Endothelial cell of umbilical vein (primary cell): ENCODE data around the gene JARID2.

ENCODE experiments used
- POLR2AphosphoS5 ChIP-seq: IDR thresholded peaks from 2 replicates; pipeline ENCODE4 v1.6.1; 2012; ENCODE audit warnings: low read depth, mild to moderate bottlenecking, control low read depth, low read length, moderate library complexity; ENCODE audit not compliant: insufficient read depth
- TF ChIP-seq, protein P1 (sequence below), 2 donors: IDR thresholded peaks; 1 replicate in 1 of 2; 2 replicates in 1 of 2; pipeline ENCODE4 v1.5.1; 2011; ENCODE audit warnings: low read length in 2 of 2, mild to moderate bottlenecking in 2 of 2, moderate library complexity in 2 of 2, control low read depth in 1 of 2, inconsistent platforms in 1 of 2, low read depth in 1 of 2; ENCODE audit not compliant: insufficient read depth in 1 of 2; ENCODE audit errors: extremely low read depth in 1 of 2

DNA sequence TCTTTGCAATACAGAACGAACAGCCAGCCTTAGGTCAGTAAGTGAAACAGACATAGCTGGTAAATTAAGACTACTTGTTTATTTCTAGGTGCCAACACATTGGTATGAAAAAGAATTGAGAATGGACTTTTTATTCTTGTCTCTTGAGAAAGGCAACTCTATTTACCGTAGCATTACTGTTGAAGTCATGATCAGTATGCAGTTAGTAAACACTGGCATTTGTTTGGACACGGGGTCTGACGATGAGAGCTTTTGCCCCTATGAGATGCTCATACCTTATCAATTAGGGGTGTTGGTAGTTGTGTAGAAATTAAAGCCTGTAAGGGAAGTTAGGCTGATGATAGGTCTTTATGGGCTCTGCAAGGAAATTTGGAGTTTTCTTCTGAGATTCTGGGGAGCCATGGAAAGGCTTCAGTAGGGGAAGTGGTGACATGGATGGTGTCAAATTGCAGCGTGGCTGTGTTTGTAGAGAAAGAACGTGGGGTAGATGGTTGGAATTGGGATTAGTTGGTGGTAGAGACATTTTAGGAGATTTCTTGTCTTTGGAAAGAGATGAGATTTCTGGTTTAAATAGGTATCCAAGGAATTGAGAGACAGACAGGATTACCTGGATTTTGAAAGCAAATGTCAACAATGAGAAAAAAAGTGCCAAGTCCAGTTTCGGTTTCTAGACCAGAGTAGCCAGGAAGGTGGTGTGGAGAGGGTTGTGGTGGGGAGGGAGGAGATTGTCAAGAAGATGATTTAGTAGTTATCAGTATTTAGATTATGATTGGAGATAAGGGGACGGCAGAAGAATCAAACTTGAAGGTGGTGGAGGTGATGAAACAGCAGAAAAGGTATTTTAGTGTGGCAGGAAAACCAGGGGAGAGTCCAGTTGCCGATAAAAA, 116.6 kb downstream of the JARID2 start:
- TF ChIP-seq, protein P1, sequence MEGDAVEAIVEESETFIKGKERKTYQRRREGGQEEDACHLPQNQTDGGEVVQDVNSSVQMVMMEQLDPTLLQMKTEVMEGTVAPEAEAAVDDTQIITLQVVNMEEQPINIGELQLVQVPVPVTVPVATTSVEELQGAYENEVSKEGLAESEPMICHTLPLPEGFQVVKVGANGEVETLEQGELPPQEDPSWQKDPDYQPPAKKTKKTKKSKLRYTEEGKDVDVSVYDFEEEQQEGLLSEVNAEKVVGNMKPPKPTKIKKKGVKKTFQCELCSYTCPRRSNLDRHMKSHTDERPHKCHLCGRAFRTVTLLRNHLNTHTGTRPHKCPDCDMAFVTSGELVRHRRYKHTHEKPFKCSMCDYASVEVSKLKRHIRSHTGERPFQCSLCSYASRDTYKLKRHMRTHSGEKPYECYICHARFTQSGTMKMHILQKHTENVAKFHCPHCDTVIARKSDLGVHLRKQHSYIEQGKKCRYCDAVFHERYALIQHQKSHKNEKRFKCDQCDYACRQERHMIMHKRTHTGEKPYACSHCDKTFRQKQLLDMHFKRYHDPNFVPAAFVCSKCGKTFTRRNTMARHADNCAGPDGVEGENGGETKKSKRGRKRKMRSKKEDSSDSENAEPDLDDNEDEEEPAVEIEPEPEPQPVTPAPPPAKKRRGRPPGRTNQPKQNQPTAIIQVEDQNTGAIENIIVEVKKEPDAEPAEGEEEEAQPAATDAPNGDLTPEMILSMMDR (IDR thresholded peaks at IDR 0.05; ENCODE audit: extremely low read depth in 1 of 2, insufficient read depth in 1 of 2, low read depth in 1 of 2, low read length in 2 of 2), result no peak
- no peak for TF ChIP-seq POLR2AphosphoS5
